Gastrocnemius medialis (tissue), 4 donors: ENCODE measurements around the gene PARM1.

ENCODE experiments used
- CTCF ChIP-seq, 5 experiments: fragments of 450-650 bp in 3 of 5; fragments of 200-600 bp in 2 of 5; sonication (generic) in 2 of 5; IDR thresholded peaks in 4 of 5; conservative IDR thresholded peaks in 1 of 5; 1 replicate in 4 of 5; 2 replicates in 1 of 5; pipeline ENCODE4 v1.5.1; 2016 to 2019; ENCODE audit warnings: antibody characterized with exemption in 5 of 5, mild to moderate bottlenecking in 3 of 5, moderate library complexity in 3 of 5
- POLR2A ChIP-seq, 2 donors: fragments of 450-650 bp; IDR thresholded peaks; one replicate each; pipeline ENCODE4 v1.6.1; 2017; ENCODE audit warnings: antibody characterized with exemption in 2 of 2, mild to moderate bottlenecking in 2 of 2, moderate library complexity in 2 of 2

- TF ChIP-seq CTCF (IDR thresholded peaks at IDR 0.05 in 4 of 5, conservative IDR thresholded peaks at IDR 0.05 in 1 of 5), result no peak
- TF ChIP-seq POLR2A (IDR thresholded peaks at IDR 0.05), result no peak
Observed at GRCh38 chr4:74968456-74969164, 35.7 kb downstream of the PARM1 start.
